Small intestine (tissue), 7 donors: ENCODE results near the gene FES. TPM values are rescaled to one million over a fixed set of nuclear protein-coding genes. Genes with fewer than 3 reads are reported as not detected.
"Not testable (repeated sequence)": the region's sequence is repeated elsewhere in the genome, so short reads cannot be mapped to it uniquely, and the experiment has no call there.

ENCODE experiments used
- DNase-seq, 2 donors: peaks; one replicate each; pipeline versions ENCODE4 v3.0.0 to v3.0.0-alpha.2; 2013
- FAIRE-seq: peaks from 2 replicates; lab custom pipeline; 2012; peaks lifted over from hg19 to GRCh38; lab: Jason Lieb, UNC
- H3K27ac ChIP-seq, 3 donors: one replicate each; pipeline ENCODE4 v1.5.1; 2013; ENCODE audit warnings: low read length in 2 of 3, mild to moderate bottlenecking in 2 of 3, control low read depth in 1 of 3, inconsistent platforms in 1 of 3, low read depth in 1 of 3, moderate library complexity in 1 of 3
- H3K27me3 ChIP-seq, 3 donors: one replicate each; pipeline ENCODE4 v1.6.1; 2013; ENCODE audit warnings: low read length in 3 of 3, inconsistent platforms in 1 of 3; ENCODE audit not compliant: control insufficient read depth in 3 of 3, insufficient read depth in 3 of 3
- H3K36me3 ChIP-seq, 3 donors: one replicate each; pipeline ENCODE4 v1.6.1; 2013; ENCODE audit warnings: low read length in 3 of 3, inconsistent platforms in 1 of 3, low read depth in 1 of 3, mild to moderate bottlenecking in 1 of 3, moderate library complexity in 1 of 3; ENCODE audit not compliant: control insufficient read depth in 3 of 3, insufficient read depth in 2 of 3
- H3K4me1 ChIP-seq, 3 donors: one replicate each; pipeline ENCODE4 v1.6.1; 2013; ENCODE audit warnings: low read length in 2 of 3, inconsistent platforms in 1 of 3, low read depth in 1 of 3, mild to moderate bottlenecking in 1 of 3, moderate library complexity in 1 of 3; ENCODE audit not compliant: control insufficient read depth in 3 of 3, insufficient read depth in 2 of 3
- H3K4me3 ChIP-seq, 3 donors: one replicate each; pipeline ENCODE4 v1.5.1; 2013; ENCODE audit warnings: low read length in 3 of 3, control low read depth in 1 of 3, inconsistent platforms in 1 of 3, low read depth in 1 of 3, mild to moderate bottlenecking in 1 of 3, moderate library complexity in 1 of 3
- H3K9me3 ChIP-seq, 2 donors: one replicate each; pipeline ENCODE4 v1.6.1; 2013; ENCODE audit warnings: low read depth in 1 of 2, low read length in 1 of 2; ENCODE audit not compliant: control insufficient read depth in 2 of 2, insufficient read depth in 1 of 2
- WGBS, 3 donors: extraction: QIAGEN DNeasy Blood & Tissue Kit; methylation state at CpG; one replicate each; pipeline ENCODE4 v1.1.7; 2013; 5-methylcytosine and 5-hydroxymethylcytosine counted together
- polyA plus RNA-seq, 4 donors: library from polyadenylated mRNA; stranded (reverse) in 3 of 4; unstranded in 1 of 4; fragments of 200-250 nt in 3 of 4; fragments of 120-200 nt in 1 of 4; gene quantifications; one replicate each; pipeline versions ENCODE4 v1.2.1 to v1.2.3, GENCODE V29; 2013
- donor health status: healthy with polysubstance abuse.
- donor health status: control.
- donor health status: control.
- donor health status: Bipolar disorder and iron deficiency.
- donor health status: healthy.

The FES gene
- polyA plus RNA-seq, 4 donors = 0.89 to 18.4 (median 10.9) TPM

GRCh38 chr15:90840157-90840855, 44.0 kb upstream of the FES start:
- FAIRE-seq (no peak), DNase-seq (no peak)
- Histone ChIP-seq H3K4me3 (peak overlapping the region in 2 of 3 donors; percentile 28 to 43), H3K9me3 (no peaks in the 10 kb centered on the region), H3K4me1 (peaks cover 6 to 22% (median 7%) of the 10 kb centered on the region in 3 donors), H3K36me3 (peaks cover 0 to 7% (median 0%) of the 10 kb centered on the region in 3 donors), H3K27me3 (no peaks in the 10 kb centered on the region), H3K27ac (peak overlapping the region; percentile 61 to 97 (median 81))
- WGBS, 3 donors = 48 to 81% (median 61%) methylated on average over 18 of the region's 18 CpGs

DNA sequence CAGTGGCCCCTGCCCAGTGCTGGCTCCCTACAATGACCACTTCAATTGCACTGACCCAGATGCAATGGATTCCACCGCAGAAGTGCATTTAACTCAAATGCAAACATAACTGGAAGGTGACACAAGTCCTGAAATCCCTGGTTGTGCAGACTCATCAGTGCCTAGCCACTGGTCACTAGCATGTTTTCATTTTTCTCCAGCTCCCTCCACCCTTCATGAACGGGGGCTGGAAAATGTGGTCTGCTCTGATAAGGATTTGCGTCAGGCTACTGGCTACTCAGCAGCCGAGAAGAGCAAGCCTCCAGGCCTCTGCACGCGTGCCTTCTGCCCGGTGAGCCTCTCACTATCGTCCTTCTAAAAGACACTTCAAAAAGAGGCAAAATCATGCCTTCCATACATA, 43.4 kb upstream of the FES start:
- 79 to 87% (median 84%) methylated on average over 8 of the region's 8 CpGs for WGBS, 3 donors
- H3K4me1 ChIP-seq = peaks cover 6 to 22% (median 7%) of the 10 kb centered on the region in 3 donors
- H3K27me3 ChIP-seq = no peaks in the 10 kb centered on the region
- FAIRE-seq = no peak
- H3K36me3 ChIP-seq = peaks cover 0 to 13% (median 0%) of the 10 kb centered on the region in 3 donors
- no peak for DNase-seq
- no peaks in the 10 kb centered on the region for H3K9me3 ChIP-seq
- no peak overlapping the region for H3K27ac ChIP-seq
- no peak overlapping the region for H3K4me3 ChIP-seq

DNA sequence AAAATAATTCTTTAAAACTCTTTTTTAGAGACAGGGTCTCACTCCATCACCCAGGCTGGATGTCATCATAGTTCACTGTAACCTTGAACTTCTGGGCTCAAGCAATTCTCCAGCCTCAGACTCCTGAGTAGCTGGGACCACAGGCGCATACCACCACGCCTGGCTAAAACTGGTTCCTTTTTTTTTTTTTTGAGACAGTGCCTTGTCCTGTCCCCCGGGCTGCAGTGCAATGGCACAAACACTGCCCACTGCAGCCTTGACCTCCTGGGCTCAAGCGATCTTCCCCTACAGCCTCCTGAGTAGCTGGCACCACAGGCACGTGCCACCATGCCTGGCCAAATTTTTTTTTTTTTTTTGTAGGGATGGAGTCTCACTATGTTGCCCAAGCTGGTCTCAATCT, 39.6 kb upstream of the FES start:
- no peak for FAIRE-seq
- 75 to 81% (median 80%) methylated on average over 5 of the region's 5 CpGs for WGBS, 3 donors
- Histone ChIP-seq H3K36me3 (peaks cover 0 to 16% (median 0%) of the 10 kb centered on the region in 3 donors), H3K4me3 (no peak overlapping the region), H3K4me1 (peaks cover 4 to 9% (median 7%) of the 10 kb centered on the region in 3 donors), H3K27me3 (no peaks in the 10 kb centered on the region), H3K27ac (no peak overlapping the region), H3K9me3 (no peaks in the 10 kb centered on the region)
- DNase-seq = no peak

- 64 to 72% (median 69%) methylated on average over 9 of the region's 9 CpGs for WGBS, 3 donors
- no peak overlapping the region for H3K4me3 ChIP-seq
- DNase-seq = peak in 1 of 2 donors; percentile 51
- H3K27me3 ChIP-seq = no peaks in the 10 kb centered on the region
- peaks cover 0 to 19% (median 0%) of the 10 kb centered on the region in 3 donors for H3K36me3 ChIP-seq
- peaks cover 2 to 7% (median 4%) of the 10 kb centered on the region in 3 donors for H3K4me1 ChIP-seq
- FAIRE-seq = no peak
- H3K9me3 ChIP-seq = no peaks in the 10 kb centered on the region
- peak overlapping the region in 1 of 3 donors; percentile 50 for H3K27ac ChIP-seq
Measured at GRCh38 chr15:90845201-90845949, 38.9 kb upstream of the FES start.

GRCh38 chr15:90849424-90849823, 34.9 kb upstream of the FES start:
- not testable (repeated sequence) for H3K9me3 ChIP-seq, DNase-seq, FAIRE-seq, H3K4me3 ChIP-seq, H3K4me1 ChIP-seq, H3K27me3 ChIP-seq, H3K27ac ChIP-seq
- peaks cover 0 to 20% (median 0%) of the 10 kb centered on the region in 3 donors for H3K36me3 ChIP-seq
- WGBS, 3 donors = 92 to 100% (median 100%) methylated on average over 1 of the region's 1 CpG

- Histone ChIP-seq H3K9me3 (no peaks in the 10 kb centered on the region), H3K4me1 (no peaks in the 10 kb centered on the region), H3K36me3 (peaks cover 0 to 11% (median 0%) of the 10 kb centered on the region in 3 donors), H3K4me3 (no peak overlapping the region), H3K27me3 (no peaks in the 10 kb centered on the region), H3K27ac (no peak overlapping the region)
- 69 to 83% (median 76%) methylated on average over 6 of the region's 6 CpGs for WGBS, 3 donors
- FAIRE-seq (no peak), DNase-seq (no peak)
Measured at GRCh38 chr15:90851114-90851513, 33.2 kb upstream of the FES start.

GRCh38 chr15:90851940-90852339, 32.4 kb upstream of the FES start:
- Histone ChIP-seq H3K36me3 (peaks cover 0 to 8% (median 0%) of the 10 kb centered on the region in 3 donors), H3K27me3 (no peaks in the 10 kb centered on the region), H3K27ac (peak overlapping the region in 1 of 3 donors; percentile 53), H3K4me3 (no peak overlapping the region), H3K9me3 (no peaks in the 10 kb centered on the region), H3K4me1 (peaks cover 0 to 5% (median 0%) of the 10 kb centered on the region in 3 donors)
- no peak for DNase-seq
- WGBS, 3 donors = 80 to 83% (median 83%) methylated on average over 5 of the region's 5 CpGs
- FAIRE-seq = no peak

DNA sequence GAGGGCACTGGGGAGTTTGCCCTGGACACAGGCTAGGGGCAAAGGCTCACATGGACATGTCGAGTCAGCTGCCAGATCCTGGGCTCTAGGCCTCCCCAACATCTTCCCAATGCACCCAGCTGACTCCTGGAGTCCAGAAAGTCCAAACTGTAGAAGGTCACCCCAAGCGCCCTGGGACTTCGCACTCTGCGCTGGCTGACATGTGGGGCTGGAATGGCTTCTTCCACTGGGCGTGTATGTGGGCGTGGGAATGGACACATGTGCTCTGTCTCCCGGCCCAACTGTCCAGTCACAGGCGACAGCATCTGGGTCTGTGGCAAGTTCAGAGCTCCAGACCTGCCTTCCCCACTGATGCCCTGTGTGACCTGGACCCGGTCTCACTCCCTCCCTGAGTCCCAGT, 29.2 kb upstream of the FES start:
- H3K9me3 ChIP-seq = no peaks in the 10 kb centered on the region
- peaks cover 0 to 5% (median 0%) of the 10 kb centered on the region in 3 donors for H3K36me3 ChIP-seq
- H3K27ac ChIP-seq = no peak overlapping the region
- DNase-seq (peak in 1 of 2 donors; percentile 65), FAIRE-seq (no peak)
- 53 to 81% (median 68%) methylated on average over 9 of the region's 9 CpGs for WGBS, 3 donors
- H3K27me3 ChIP-seq = no peaks in the 10 kb centered on the region
- peaks cover 0 to 5% (median 0%) of the 10 kb centered on the region in 3 donors for H3K4me1 ChIP-seq
- H3K4me3 ChIP-seq = no peak overlapping the region
